Measurements from ENCODE around the gene ABHD16A.

ABHD16A gene

DNA sequence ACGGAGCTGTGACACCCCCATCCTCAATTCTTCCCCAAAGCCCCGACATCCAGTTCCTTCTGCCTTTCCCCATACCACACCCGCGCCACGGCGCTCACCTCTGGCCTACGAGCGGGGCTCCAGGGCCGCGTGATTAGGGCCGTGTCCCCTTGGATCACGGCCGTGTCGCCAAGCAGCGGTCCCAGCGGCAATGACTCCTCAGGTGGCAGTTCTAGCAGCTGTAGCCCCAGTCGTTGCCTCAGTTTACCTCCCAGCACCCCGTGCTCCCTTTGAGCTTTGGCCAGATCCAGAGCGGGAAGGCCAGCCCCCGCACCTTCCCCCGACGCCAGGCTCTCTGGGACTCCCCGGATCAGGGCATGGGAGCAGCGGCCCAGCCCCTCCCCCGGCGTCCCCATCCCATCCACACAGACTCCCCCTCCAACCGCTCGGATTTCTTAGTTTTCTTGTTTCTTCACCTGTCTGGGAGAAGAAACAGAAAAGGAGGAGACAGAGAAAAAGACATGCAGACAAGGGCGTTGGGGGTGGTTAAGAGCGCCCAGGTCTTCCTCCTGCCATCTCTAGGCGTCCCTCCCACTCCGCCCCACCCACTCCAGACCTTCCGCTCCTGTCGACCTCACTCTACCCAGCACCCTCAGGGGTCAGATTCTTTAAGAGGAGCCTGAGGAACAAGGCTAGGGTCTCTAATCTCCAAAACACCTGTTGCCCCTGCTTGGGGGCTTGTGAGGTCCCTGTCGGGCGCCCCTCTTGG is 25.8 kb upstream of the ABHD16A start, which contains the start of gene DDAH2:
Gene DDAH2 (minus strand): TSS at position 533 of the 748 bp plus-strand sequence. CDS start 138 bp downstream, at position 395.
- H3K4me3 ChIP-seq (ENCODE audit: low read depth, low read length): peak within 1 kb of the TSS; percentile 82
- no peaks in the 10 kb centered on the region for H3K9me3 ChIP-seq (ENCODE audit: severe bottlenecking)
- TF ChIP-seq, protein P1, sequence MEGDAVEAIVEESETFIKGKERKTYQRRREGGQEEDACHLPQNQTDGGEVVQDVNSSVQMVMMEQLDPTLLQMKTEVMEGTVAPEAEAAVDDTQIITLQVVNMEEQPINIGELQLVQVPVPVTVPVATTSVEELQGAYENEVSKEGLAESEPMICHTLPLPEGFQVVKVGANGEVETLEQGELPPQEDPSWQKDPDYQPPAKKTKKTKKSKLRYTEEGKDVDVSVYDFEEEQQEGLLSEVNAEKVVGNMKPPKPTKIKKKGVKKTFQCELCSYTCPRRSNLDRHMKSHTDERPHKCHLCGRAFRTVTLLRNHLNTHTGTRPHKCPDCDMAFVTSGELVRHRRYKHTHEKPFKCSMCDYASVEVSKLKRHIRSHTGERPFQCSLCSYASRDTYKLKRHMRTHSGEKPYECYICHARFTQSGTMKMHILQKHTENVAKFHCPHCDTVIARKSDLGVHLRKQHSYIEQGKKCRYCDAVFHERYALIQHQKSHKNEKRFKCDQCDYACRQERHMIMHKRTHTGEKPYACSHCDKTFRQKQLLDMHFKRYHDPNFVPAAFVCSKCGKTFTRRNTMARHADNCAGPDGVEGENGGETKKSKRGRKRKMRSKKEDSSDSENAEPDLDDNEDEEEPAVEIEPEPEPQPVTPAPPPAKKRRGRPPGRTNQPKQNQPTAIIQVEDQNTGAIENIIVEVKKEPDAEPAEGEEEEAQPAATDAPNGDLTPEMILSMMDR (IDR thresholded peaks at IDR 0.05; ENCODE audit: low read depth, low read length): peak; percentile 90; the same call in 1 of the 2 replicates
- peak within 1 kb of the TSS; percentile 81 for H3K27ac ChIP-seq
- peaks cover 61% of the 10 kb centered on the region for H3K36me3 ChIP-seq
- no peak for DNase-seq
- no peaks in the 10 kb centered on the region for H3K27me3 ChIP-seq (ENCODE audit: insufficient read depth, low read depth, severe bottlenecking)

DNA sequence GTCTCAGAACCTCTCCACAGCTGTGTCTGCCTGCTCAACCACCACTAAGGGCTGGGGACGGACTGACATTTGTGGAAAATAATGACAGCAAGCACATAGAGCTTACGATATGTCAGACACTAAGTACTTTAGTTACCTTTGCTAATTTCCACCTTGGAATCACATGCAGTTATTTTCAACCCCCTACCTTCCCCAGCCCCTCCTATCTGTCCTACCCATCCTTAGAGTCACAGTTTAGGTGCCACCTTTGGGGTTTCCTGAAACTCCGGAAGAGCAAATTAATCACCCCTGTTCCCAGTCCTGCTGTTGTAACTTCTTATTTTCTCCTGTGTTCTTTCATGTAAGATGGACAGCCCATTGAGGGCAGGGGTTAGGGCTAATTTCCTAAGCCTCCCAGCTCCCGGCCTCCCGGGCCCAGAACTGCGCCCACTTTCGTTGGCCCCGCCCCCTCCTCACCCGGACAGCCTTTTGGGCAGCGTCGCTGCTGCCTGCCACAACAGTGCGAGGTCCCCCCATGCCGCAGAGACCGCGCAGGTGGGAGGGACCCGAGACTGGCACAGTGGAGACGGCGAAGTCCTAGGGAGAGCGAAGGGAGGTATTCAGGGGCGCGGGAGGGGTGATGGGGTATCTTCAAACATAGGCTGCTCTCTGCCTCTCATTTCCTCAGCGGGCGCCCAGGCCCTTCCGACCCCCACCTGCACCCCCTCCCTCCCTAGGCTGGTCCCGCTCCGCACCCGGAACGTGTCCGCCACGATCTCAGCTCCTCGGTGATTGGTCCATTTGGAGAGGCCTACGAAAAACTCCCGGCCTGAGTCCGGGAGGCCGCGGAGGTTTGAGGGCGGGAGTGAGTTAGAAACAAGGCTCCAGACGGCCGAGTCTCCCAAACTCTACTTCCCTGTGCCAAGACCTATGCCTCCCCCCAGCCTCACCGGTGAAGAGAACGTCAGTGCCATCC is 24.9 kb upstream of the ABHD16A start:
- Histone ChIP-seq H3K36me3 (peaks cover 51% of the 10 kb centered on the region), H3K27ac (no peak overlapping the region), H3K27me3 (ENCODE audit: insufficient read depth, low read depth, severe bottlenecking) (no peaks in the 10 kb centered on the region), H3K4me3 (ENCODE audit: low read depth, low read length) (no peak overlapping the region), H3K9me3 (ENCODE audit: severe bottlenecking) (no peaks in the 10 kb centered on the region)
- TF ChIP-seq, protein P1 (IDR thresholded peaks at IDR 0.05; ENCODE audit: low read depth, low read length): no peak
- no peak for DNase-seq

DNA sequence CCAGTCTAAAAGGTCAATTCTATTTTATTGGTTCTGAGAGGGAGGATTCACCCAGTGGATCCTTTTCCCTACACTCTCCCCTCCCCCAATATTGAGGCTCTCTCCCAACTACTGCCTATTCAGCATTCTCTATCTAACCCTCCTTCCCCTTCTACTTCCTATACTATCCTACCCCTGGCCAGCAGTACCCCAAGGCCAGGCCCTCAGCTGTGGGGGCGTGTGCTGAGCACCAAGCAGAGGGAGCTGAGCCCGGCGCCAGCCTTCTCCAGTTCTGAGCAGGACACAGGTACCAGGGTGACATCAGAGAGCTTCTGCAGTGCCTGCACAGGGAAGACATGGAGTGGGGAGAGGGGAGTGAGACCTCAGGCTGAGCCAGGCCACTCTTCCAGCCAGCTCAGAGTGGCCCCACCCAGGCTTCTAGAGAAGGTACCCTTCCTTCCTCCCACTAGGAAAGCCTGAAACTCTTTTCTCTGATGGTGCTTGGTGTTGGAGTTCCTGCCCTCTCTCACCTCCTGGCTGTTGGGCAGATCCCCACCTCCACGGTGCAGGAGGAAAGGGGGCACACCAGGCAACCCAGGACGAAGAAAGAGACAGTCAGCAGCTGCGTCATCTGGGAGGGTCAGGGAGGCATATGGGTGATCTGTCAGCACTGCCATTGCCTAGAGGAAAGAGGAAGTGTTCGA is 24.1 kb upstream of the ABHD16A start:
- Histone ChIP-seq H3K27ac (no peak overlapping the region), H3K36me3 (peaks cover 43% of the 10 kb centered on the region), H3K27me3 (ENCODE audit: insufficient read depth, low read depth, severe bottlenecking) (no peaks in the 10 kb centered on the region), H3K9me3 (ENCODE audit: severe bottlenecking) (no peaks in the 10 kb centered on the region), H3K4me3 (ENCODE audit: low read depth, low read length) (no peak overlapping the region)
- TF ChIP-seq, protein P1 (IDR thresholded peaks at IDR 0.05; ENCODE audit: low read depth, low read length): no peak
- DNase-seq: no peak

DNA sequence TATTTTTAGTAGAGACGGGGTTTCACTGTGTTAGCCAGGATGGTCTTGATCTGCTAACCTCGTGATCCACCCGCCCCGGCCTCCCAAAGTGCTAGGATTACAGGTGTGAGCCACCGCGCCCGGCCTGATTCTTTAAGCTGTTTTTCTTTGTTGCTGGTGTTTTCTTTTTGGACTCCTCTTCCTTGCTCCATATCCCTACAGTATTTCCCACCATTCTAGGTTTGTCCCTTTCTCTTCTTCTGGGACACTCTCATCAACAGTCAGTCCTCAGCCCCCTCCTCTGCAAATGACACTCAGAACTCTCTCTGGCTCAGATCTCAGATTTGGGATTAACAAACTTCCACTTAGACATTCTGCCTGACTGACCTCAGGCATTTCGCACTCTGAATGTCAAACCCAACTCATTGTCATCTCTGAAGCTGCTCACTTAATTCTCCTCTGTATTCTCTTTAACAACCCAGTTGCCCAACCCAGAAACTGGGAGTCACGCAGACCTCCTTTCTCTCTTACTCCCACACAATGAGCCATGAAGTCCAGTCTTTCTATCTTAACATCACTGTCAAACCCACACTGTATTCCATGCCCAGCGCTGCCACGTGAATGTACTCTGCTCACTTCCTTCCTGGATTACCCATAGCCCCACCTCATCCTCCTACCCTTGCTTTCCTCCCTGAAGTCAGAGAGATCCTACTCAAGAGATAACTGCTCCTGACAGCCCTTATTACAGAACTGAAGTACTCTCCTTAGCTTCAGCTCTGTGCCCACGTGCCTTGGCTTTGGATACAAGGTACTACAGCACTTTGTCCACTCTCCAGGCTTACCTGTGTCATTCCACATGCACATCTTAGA is 22.6 kb upstream of the ABHD16A start:
- no peaks in the 10 kb centered on the region for H3K9me3 ChIP-seq (ENCODE audit: severe bottlenecking)
- H3K27ac ChIP-seq: no peak overlapping the region
- H3K27me3 ChIP-seq (ENCODE audit: insufficient read depth, low read depth, severe bottlenecking): no peaks in the 10 kb centered on the region
- TF ChIP-seq, protein P1 (IDR thresholded peaks at IDR 0.05; ENCODE audit: low read depth, low read length): no peak
- H3K36me3 ChIP-seq: peaks cover 30% of the 10 kb centered on the region
- DNase-seq: no peak
- no peak overlapping the region for H3K4me3 ChIP-seq (ENCODE audit: low read depth, low read length)

All from WERI-Rb-1 (cell line).